Loucy (cell line): Measurements from ENCODE around the gene ZNF22.

Experiments
- H2AFZ ChIP-seq: fragments of 200-600 bp; sonication (generic); 2 replicates; pipeline ENCODE4 v1.6.0; 2016; ENCODE audit warnings: antibody characterized with exemption, mild to moderate bottlenecking, low read length, moderate library complexity
- H3F3A ChIP-seq: fragments of 200-600 bp; 2 replicates; pipeline ENCODE4 v1.6.0; 2016; ENCODE audit warnings: antibody characterized with exemption, low read depth, mild to moderate bottlenecking
- H3K27me3 ChIP-seq: fragments of 200-600 bp; sonication (generic); 2 replicates; pipeline ENCODE4 v1.6.1; 2014; ENCODE audit warnings: low read length, mild to moderate bottlenecking; ENCODE audit not compliant: insufficient read depth, poor library complexity, severe bottlenecking
- H3K36me3 ChIP-seq: fragments of 200-600 bp; sonication (generic); 2 replicates; pipeline ENCODE4 v1.6.1; 2016; ENCODE audit warnings: low read length; ENCODE audit not compliant: insufficient read depth
- H3K4me1 ChIP-seq: fragments of 200-600 bp; sonication (generic); 2 replicates; pipeline ENCODE4 v1.5.1; 2014; ENCODE audit warnings: low read length, mild to moderate bottlenecking; ENCODE audit not compliant: insufficient read depth, poor library complexity, severe bottlenecking
- H3K4me2 ChIP-seq: fragments of 200-600 bp; sonication (generic); 2 replicates; pipeline ENCODE4 v1.6.0; 2014; ENCODE audit warnings: antibody characterized with exemption, low read length, low read depth, mild to moderate bottlenecking; ENCODE audit not compliant: poor library complexity, severe bottlenecking
- H3K4me3 ChIP-seq: fragments of 200-600 bp; sonication (generic); 2 replicates; pipeline ENCODE4 v1.5.1; 2014; ENCODE audit warnings: low read length, mild to moderate bottlenecking, mixed read lengths; ENCODE audit not compliant: poor library complexity, severe bottlenecking
- H3K79me2 ChIP-seq: fragments of 200-600 bp; sonication (generic); 2 replicates; pipeline ENCODE4 v1.6.1; 2014; ENCODE audit warnings: low read length; ENCODE audit not compliant: insufficient read depth
- H3K9ac ChIP-seq: fragments of 200-600 bp; sonication (generic); 2 replicates; pipeline ENCODE4 v1.6.0; 2014; ENCODE audit warnings: mild to moderate bottlenecking, low read depth, low read length, moderate library complexity; ENCODE audit not compliant: poor library complexity, severe bottlenecking
- H3K9me2 ChIP-seq: fragments of 200-600 bp; sonication (generic); replicated peaks from 2 replicates; pipeline ENCODE4 v1.6.1; 2016; ENCODE audit warnings: low read depth, low read length, mixed read lengths
- H3K9me3 ChIP-seq: fragments of 200-600 bp; sonication (generic); 2 replicates; pipeline ENCODE4 v1.6.1; 2014; ENCODE audit warnings: mild to moderate bottlenecking, antibody characterized with exemption, low read length, low read depth; ENCODE audit not compliant: insufficient read depth
- H4K20me1 ChIP-seq: fragments of 200-600 bp; sonication (generic); 2 replicates; pipeline ENCODE4 v1.6.0; 2014; ENCODE audit warnings: antibody characterized with exemption, low read length, mild to moderate bottlenecking; ENCODE audit not compliant: insufficient read depth, poor library complexity, severe bottlenecking
- CTCF ChIP-seq: fragments of 200-600 bp; sonication (generic); conservative IDR thresholded peaks from 2 replicates; pipeline ENCODE4 v1.5.1; 2014; ENCODE audit warnings: mild to moderate bottlenecking, antibody characterized with exemption, low read length
- EZH2phosphoT487 ChIP-seq: fragments of 200-600 bp; IDR thresholded peaks from 2 replicates; pipeline ENCODE4 v1.6.1; 2018; ENCODE audit warnings: antibody characterized with exemption, mild to moderate bottlenecking, moderate library complexity, borderline replicate concordance

ZNF22 gene

GRCh38 chr10:44988957-44989585 lies 11.7 kb upstream of the ZNF22 start:
- Histone ChIP-seq H3K36me3 (no peaks in the 10 kb centered on the region), H3K4me1 (peaks cover 13% of the 10 kb centered on the region), H3K79me2 (no peaks in the 10 kb centered on the region), H3K9me2 (no peaks in the 10 kb centered on the region), H3K27me3 (no peaks in the 10 kb centered on the region), H2AFZ (no peak overlapping the region), H4K20me1 (no peaks in the 10 kb centered on the region), H3K4me2 (no peak overlapping the region), H3K4me3 (no peak overlapping the region), H3F3A (no peaks in the 10 kb centered on the region), H3K9ac (no peak overlapping the region), H3K9me3 (no peaks in the 10 kb centered on the region)
- TF ChIP-seq CTCF, result no peak
- no peak for TF ChIP-seq EZH2phosphoT487

- H3K36me3 ChIP-seq, result no peaks in the 10 kb centered on the region
- no peaks in the 10 kb centered on the region for H3K9me3 ChIP-seq
- H3K9me2 ChIP-seq, result no peaks in the 10 kb centered on the region
- no peak for TF ChIP-seq CTCF
- TF ChIP-seq EZH2phosphoT487, result no peak
- H3K4me2 ChIP-seq, result no peak overlapping the region
- H4K20me1 ChIP-seq, result no peaks in the 10 kb centered on the region
- H3K4me1 ChIP-seq, result peaks cover 19% of the 10 kb centered on the region
- no peak overlapping the region for H2AFZ ChIP-seq
- no peaks in the 10 kb centered on the region for H3F3A ChIP-seq
- no peaks in the 10 kb centered on the region for H3K27me3 ChIP-seq
- no peak overlapping the region for H3K9ac ChIP-seq
- no peak overlapping the region for H3K4me3 ChIP-seq
- no peaks in the 10 kb centered on the region for H3K79me2 ChIP-seq
These were observed 11.0 kb upstream of the ZNF22 start for GRCh38 chr10:44989597-44990301.

GRCh38 chr10:44990302-44990655 lies 10.4 kb upstream of the ZNF22 start:
- no peaks in the 10 kb centered on the region for H3K27me3 ChIP-seq
- no peaks in the 10 kb centered on the region for H3K36me3 ChIP-seq
- TF ChIP-seq EZH2phosphoT487, result no peak
- 0 out of 2 replicates have a peak, but pooled peaks have one; percentile 14 for TF ChIP-seq CTCF
- no peak overlapping the region for H3K4me2 ChIP-seq
- no peak overlapping the region for H2AFZ ChIP-seq
- no peaks in the 10 kb centered on the region for H3K9me3 ChIP-seq
- H3K9ac ChIP-seq, result no peak overlapping the region
- H4K20me1 ChIP-seq, result no peaks in the 10 kb centered on the region
- H3K4me1 ChIP-seq, result peaks cover 25% of the 10 kb centered on the region
- no peaks in the 10 kb centered on the region for H3F3A ChIP-seq
- no peaks in the 10 kb centered on the region for H3K79me2 ChIP-seq
- H3K4me3 ChIP-seq, result no peak overlapping the region
- no peaks in the 10 kb centered on the region for H3K9me2 ChIP-seq
